IMR-90 (cell line): ENCODE data around the gene TP53BP1. TPM values are rescaled to one million over a fixed set of nuclear protein-coding genes. Genes with fewer than 3 reads are reported as not detected.
"Not testable (repeated sequence)": the region's sequence is repeated elsewhere in the genome, so short reads cannot be mapped to it uniquely, and the experiment has no call there.

Experiments
- ATAC-seq: fragments of 200-7000 bp; cut with Tn5 transposase; 2 replicates; pipeline ENCODE4 v1.9.1; 2020; ENCODE audit warnings: low read depth, mild to moderate bottlenecking, moderate library complexity
- BruUV-seq: library from RNA; stranded (reverse); fragments of 400-500 nt; replicated peaks from 2 replicates; lab custom pipeline; 2021; lab: Mats Ljungman, UMichigan
- CTCF ChIA-PET: fragments of 300-600 bp; formaldehyde crosslinking; extraction: SDS; loops from one replicate; lab custom pipeline; 2021; ENCODE audit warnings: antibody characterized with exemption; lab: Yijun Ruan, JAX
- POLR2A ChIA-PET: fragments of 300-600 bp; sonication (Branson Sonifier 250); formaldehyde crosslinking; loops from one replicate; lab custom pipeline; 2022; ENCODE audit warnings: antibody characterized with exemption; ENCODE audit not compliant: unreplicated experiment; lab: Charles Lee
- DNase-seq: peaks from one replicate; pipeline ENCODE4 v3.0.0; 2013
- H2AFZ ChIP-seq: replicated peaks from 2 replicates; pipeline ENCODE3; 2013; ENCODE audit warnings: low read length, mild to moderate bottlenecking; ENCODE audit not compliant: poor library complexity
- H2AK5ac ChIP-seq: 2 replicates; pipeline ENCODE4 v1.6.1; 2013; ENCODE audit warnings: low read depth, low read length, inconsistent platforms
- H2AK9ac ChIP-seq: replicated peaks from 2 replicates; pipeline ENCODE3; 2013; ENCODE audit warnings: mild to moderate bottlenecking, low read depth, low read length, moderate library complexity; ENCODE audit not compliant: poor library complexity
- H2BK120ac ChIP-seq: 2 replicates; pipeline ENCODE4 v1.6.1; 2013; ENCODE audit warnings: low read depth, low read length, inconsistent platforms
- H2BK15ac ChIP-seq: 3 replicates; pipeline ENCODE4 v1.6.1; 2013; ENCODE audit warnings: low read depth, low read length, inconsistent platforms
- H2BK20ac ChIP-seq: 2 replicates; pipeline ENCODE4 v1.6.1; 2013; ENCODE audit warnings: low read depth, mild to moderate bottlenecking, inconsistent platforms, low read length, moderate library complexity
- H2BK5ac ChIP-seq: 2 replicates; pipeline ENCODE4 v1.6.1; 2013; ENCODE audit warnings: mild to moderate bottlenecking, low read depth, low read length, inconsistent platforms; ENCODE audit not compliant: poor library complexity, severe bottlenecking
- H3K14ac ChIP-seq: replicated peaks from 2 replicates; pipeline ENCODE4 v1.6.1; 2013; ENCODE audit warnings: low read depth, low read length, inconsistent platforms
- H3K18ac ChIP-seq: 2 replicates; pipeline ENCODE4 v1.6.1; 2013; ENCODE audit warnings: low read depth, low read length, control low read depth
- H3K23ac ChIP-seq: 2 replicates; pipeline ENCODE4 v1.6.1; 2013; ENCODE audit warnings: low read depth, low read length, inconsistent platforms
- H3K27ac ChIP-seq: 2 replicates; pipeline ENCODE4 v1.5.1; 2013; ENCODE audit warnings: mild to moderate bottlenecking, control low read depth, low read length; ENCODE audit not compliant: insufficient read depth
- H3K27me3 ChIP-seq: 2 replicates; pipeline ENCODE4 v1.6.1; 2013; ENCODE audit warnings: low read length; ENCODE audit not compliant: control insufficient read depth, insufficient read depth
- H3K36me3 ChIP-seq: 2 replicates; pipeline ENCODE4 v1.6.1; 2013; ENCODE audit warnings: low read length, mixed read lengths; ENCODE audit not compliant: control insufficient read depth, insufficient read depth
- H3K4ac ChIP-seq: 2 replicates; pipeline ENCODE4 v1.6.1; 2013; ENCODE audit warnings: low read depth, low read length, inconsistent platforms
- H3K4me1 ChIP-seq: 2 replicates; pipeline ENCODE4 v1.6.1; 2013; ENCODE audit warnings: low read length, mixed read lengths; ENCODE audit not compliant: control insufficient read depth, insufficient read depth
- H3K4me2 ChIP-seq: 2 replicates; pipeline ENCODE4 v1.6.1; 2013; ENCODE audit warnings: low read depth, mild to moderate bottlenecking, control low read depth, low read length, moderate library complexity
- H3K4me3 ChIP-seq: 2 replicates; pipeline ENCODE4 v1.5.1; 2013; ENCODE audit warnings: low read depth, mild to moderate bottlenecking, control low read depth, low read length, moderate library complexity; ENCODE audit not compliant: insufficient read depth
- H3K56ac ChIP-seq: 2 replicates; pipeline ENCODE4 v1.6.1; 2013; ENCODE audit warnings: low read length, inconsistent platforms; ENCODE audit not compliant: insufficient read depth; ENCODE audit errors: extremely low read depth
- H3K79me1 ChIP-seq, 2 experiments: 2 replicates each; pipeline ENCODE4 v1.6.1; 2013; ENCODE audit warnings: low read length in 2 of 2, inconsistent platforms in 1 of 2, low read depth in 1 of 2
- H3K9ac ChIP-seq: 2 replicates; pipeline ENCODE4 v1.6.1; 2013; ENCODE audit warnings: low read depth, low read length, control low read depth
- H3K9me1 ChIP-seq: 2 replicates; pipeline ENCODE4 v1.6.1; 2013; ENCODE audit warnings: low read length, inconsistent platforms; ENCODE audit not compliant: insufficient read depth
- H3K9me3 ChIP-seq: 2 replicates; pipeline ENCODE4 v1.6.1; 2013; ENCODE audit warnings: low read length; ENCODE audit not compliant: control insufficient read depth, insufficient read depth
- H4K20me1 ChIP-seq: 2 replicates; pipeline ENCODE4 v1.6.1; 2013; ENCODE audit warnings: low read length, inconsistent platforms; ENCODE audit not compliant: insufficient read depth
- H4K5ac ChIP-seq: 2 replicates; pipeline ENCODE4 v1.6.1; 2013; ENCODE audit warnings: mild to moderate bottlenecking, low read depth, low read length, control low read depth
- H4K8ac ChIP-seq, 2 experiments: 2 replicates each; pipeline ENCODE4 v1.6.1; 2013; ENCODE audit warnings: low read depth in 2 of 2, low read length in 2 of 2, control low read depth in 1 of 2, inconsistent platforms in 1 of 2
- H4K91ac ChIP-seq: 2 replicates; pipeline ENCODE4 v1.6.1; 2013; ENCODE audit warnings: low read depth, low read length, inconsistent platforms; ENCODE audit not compliant: insufficient read depth
- MAZ ChIP-seq: IDR thresholded peaks from 2 replicates; pipeline ENCODE4 v1.6.1; 2012; ENCODE audit warnings: low read depth, mild to moderate bottlenecking, low read length, improper control_type of control experiment, moderate library complexity, borderline replicate concordance
- NFE2L2 ChIP-seq: fragments of 150-350 bp; IDR thresholded peaks from 2 replicates; pipeline ENCODE4 v1.6.1; 2016; ENCODE audit warnings: low read depth, mild to moderate bottlenecking, low read length
- POLR2A ChIP-seq: IDR thresholded peaks from 2 replicates; pipeline ENCODE4 v1.6.1; 2012; ENCODE audit warnings: mild to moderate bottlenecking, low read depth, low read length
- RCOR1 ChIP-seq: IDR thresholded peaks from 2 replicates; pipeline ENCODE4 v1.6.1; 2012; ENCODE audit warnings: mild to moderate bottlenecking, low read length, improper control_type of control experiment; ENCODE audit not compliant: insufficient replicate concordance
- WGBS, 2 experiments: methylation state at CpG; one replicate each; pipeline versions ENCODE4 v1.1.5 to v1.1.7; 2013; ENCODE audit warnings: missing lambda C conversion rate in 2 of 2; ENCODE audit not compliant: insufficient read length in 1 of 2; ENCODE audit errors: extremely low coverage in 2 of 2; 5-methylcytosine and 5-hydroxymethylcytosine counted together
- dilution Hi-C: fragments of 300-500 bp; cut with HindIII; formaldehyde crosslinking; loops from one replicate; pipeline ENCODE4 v1.14.3; 2018; ENCODE audit warnings: low sequenced_read_pairs; ENCODE audit not compliant: unreplicated experiment
- in situ Hi-C: fragments of 300-500 bp; cut with MboI; formaldehyde crosslinking; loops from 3 replicates; pipeline ENCODE4 v1.14.3; 2019; ENCODE audit warnings: low sequenced_read_pairs, inconsistent platforms, mixed read lengths
- intact Hi-C: fragments of 100-400 bp; cut with micrococcal nuclease; formaldehyde crosslinking; loops from 2 replicates; pipeline ENCODE4 v1.10.0; 2022
- polyA plus RNA-seq, 3 experiments: library from polyadenylated mRNA; depleted of rRNA; stranded (reverse); fragments of >200 nt; gene quantifications; 2 replicates each; pipeline ENCODE4 v1.2.3, GENCODE V29; 2012; ENCODE audit warnings: low replicate concordance in 1 of 3
- total RNA-seq: library from RNA; depleted of rRNA; stranded (reverse); fragments of >200 nt; gene quantifications from 2 replicates; pipeline ENCODE4 v1.2.3, GENCODE V29; 2012

The TP53BP1 gene
- total and polyA plus RNA-seq, 2 of the 4 experiments (the other 2 are of a cell fraction) = 36.3 to 64.5 TPM

- TF ChIP-seq MAZ = no peak
- no peak for TF ChIP-seq NFE2L2
- no peak for TF ChIP-seq POLR2A
- TF ChIP-seq RCOR1 = no peak
- Histone ChIP-seq H3K4me3 (no peak overlapping the region), H4K8ac (no peak overlapping the region), H4K5ac (no peak overlapping the region), H3K79me1 (0 out of 4 replicates have a peak, but pooled peaks cover 0 to 2% of the 10 kb centered on the region in 2 experiments), H3K4me2 (no peak overlapping the region), H3K27me3 (no peaks in the 10 kb centered on the region), H2BK20ac (no peak overlapping the region), H2BK15ac (no peak overlapping the region), H4K91ac (no peak overlapping the region), H2BK5ac (no peak overlapping the region), H3K18ac (no peak overlapping the region), H3K9ac (no peak overlapping the region), H3K23ac (no peak overlapping the region), H2AK9ac (no peak overlapping the region), H3K9me3 (no peaks in the 10 kb centered on the region), H3K36me3 (peaks cover 10% of the 10 kb centered on the region), H4K20me1 (no peaks in the 10 kb centered on the region), H2BK120ac (no peak overlapping the region), H3K14ac (no peak overlapping the region), H3K4ac (no peak overlapping the region), H3K27ac (no peak overlapping the region), H2AFZ (no peak overlapping the region), H2AK5ac (no peak overlapping the region), H3K9me1 (no peaks in the 10 kb centered on the region), H3K56ac (no peak overlapping the region), H3K4me1 (peaks cover 3% of the 10 kb centered on the region)
- ChIA-PET POLR2A (no interaction called here), CTCF (no interaction called here)
- no TSS peak for BruUV-seq
- WGBS, 2 experiments = 100% methylated on average over 1 of the region's 3 CpGs; no CpG with 5 or more reads in 1 of the 2 experiments
- intact Hi-C loops = no loop called here
- ATAC-seq (no peak), DNase-seq (no peak)
- dilution Hi-C loops = no loop called here
- in situ Hi-C loops = no loop called here
These were observed 41.9 kb upstream of the TP53BP1 start for GRCh38 chr15:43534897-43535296.

GRCh38 chr15:43532826-43533225 lies 39.9 kb upstream of the TP53BP1 start:
- H4K91ac ChIP-seq, H3K4me2 ChIP-seq, H3K9ac ChIP-seq, intact Hi-C loops, H3K4me1 ChIP-seq, H3K4ac ChIP-seq, H2BK120ac ChIP-seq, POLR2A ChIA-PET, H3K56ac ChIP-seq, H2AK9ac ChIP-seq, ATAC-seq, H2BK5ac ChIP-seq, H3K27me3 ChIP-seq, H3K14ac ChIP-seq, in situ Hi-C loops, H3K18ac ChIP-seq, DNase-seq, CTCF ChIA-PET, H4K8ac ChIP-seq, H3K4me3 ChIP-seq, BruUV-seq, H2BK20ac ChIP-seq, H3K27ac ChIP-seq, H3K23ac ChIP-seq, dilution Hi-C loops, H2BK15ac ChIP-seq, H4K20me1 ChIP-seq, H2AFZ ChIP-seq, H3K9me3 ChIP-seq, H4K5ac ChIP-seq, H2AK5ac ChIP-seq, H3K9me1 ChIP-seq: not testable (repeated sequence)
- 100% methylated on average over 1 of the region's 5 CpGs; no CpG with 5 or more reads in 1 of the 2 experiments for WGBS, 2 experiments
- Histone ChIP-seq H3K79me1 (peaks cover 0 to 19% of the 10 kb centered on the region in 2 experiments; a peak in 2 of 4 replicates), H3K36me3 (peaks cover 21% of the 10 kb centered on the region)
